ENCODE data around the gene CNTN4. TPM values are rescaled to one million over a fixed set of nuclear protein-coding genes. Genes with fewer than 3 reads are reported as not detected.

Gene CNTN4
- total RNA-seq, 1 experiment from 2014 or later: 1.6 TPM

DNA sequence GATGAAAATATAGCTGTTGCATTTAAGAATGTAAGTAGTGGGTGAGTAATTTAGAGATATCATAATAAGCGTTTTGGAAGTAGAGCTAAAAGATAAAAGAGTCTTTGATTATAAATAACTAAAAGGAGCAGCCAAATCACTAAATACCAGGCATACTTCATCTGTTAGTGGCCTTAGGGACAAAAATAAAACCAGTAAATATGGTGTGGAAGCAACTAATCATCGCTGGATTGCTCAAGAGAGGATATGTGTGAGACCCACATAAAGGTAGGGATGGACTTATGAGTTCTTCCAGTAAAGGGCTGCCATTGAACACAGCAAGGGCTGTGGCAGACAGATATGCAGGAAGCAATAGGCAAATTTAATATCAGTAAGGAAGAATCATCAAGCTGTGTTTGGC is 356.2 kb downstream of the CNTN4 start:
- Mint-ChIP-seq H3K27me3 (ENCODE audit: low read depth) (no peaks in the 10 kb centered on the region), H3K9me3 (no peaks in the 10 kb centered on the region), H3K4me1 (peaks cover 4 to 6% of the 10 kb centered on the region in 2 experiments; a peak in 1 of 4 replicates), H3K4me3 (no peak overlapping the region), H3K36me3 (ENCODE audit: insufficient read depth in 1 of 3, low read depth in 3 of 3) (no peaks in the 10 kb centered on the region), H3K27ac (no peak overlapping the region)
- Histone ChIP-seq H2BK120ac (ENCODE audit: low read depth, low read length, poor library complexity, severe bottlenecking) (no peak overlapping the region), H2AFZ (ENCODE audit: low read length) (no peak overlapping the region), H3K4ac (ENCODE audit: low read depth, low read length) (no peak overlapping the region), H3K27ac (ENCODE audit: insufficient read length, low read depth, low read length) (no peak overlapping the region), H3K56ac (ENCODE audit: insufficient read length, low read depth, low read length) (no peak overlapping the region), H3K4me1 (ENCODE audit: insufficient read depth, low read length) (no peaks in the 10 kb centered on the region), H3K79me2 (ENCODE audit: insufficient read depth, low read length) (no peaks in the 10 kb centered on the region), H3K14ac (ENCODE audit: insufficient read depth, low read length) (no peak overlapping the region), H3K23ac (ENCODE audit: insufficient read length, low read depth, low read length) (no peak overlapping the region), H4K91ac (ENCODE audit: insufficient read length, low read depth, low read length) (no peak overlapping the region), H3K9me3 (ENCODE audit: control insufficient read depth, low read depth, low read length) (no peaks in the 10 kb centered on the region), H4K5ac (ENCODE audit: insufficient read length, low read depth, low read length) (no peak overlapping the region), H2AK5ac (ENCODE audit: insufficient read length, low read length) (no peak overlapping the region), H2BK5ac (ENCODE audit: insufficient read length, low read length) (no peak overlapping the region), H3K23me2 (ENCODE audit: insufficient read length, low read depth, low read length, poor library complexity, severe bottlenecking) (no peaks in the 10 kb centered on the region), H3K4me2 (ENCODE audit: insufficient read depth, insufficient read length, low read length) (no peak overlapping the region), H2BK20ac (ENCODE audit: low read depth, low read length, poor library complexity, severe bottlenecking) (no peak overlapping the region), H3T11ph (ENCODE audit: low read length) (no peak overlapping the region), H2BK12ac (ENCODE audit: insufficient read length, low read depth, low read length) (no peak overlapping the region), H2BK15ac (ENCODE audit: low read depth, low read length) (no peak overlapping the region), H4K20me1 (ENCODE audit: control insufficient read depth, insufficient read depth, insufficient read length) (no peaks in the 10 kb centered on the region), H4K8ac (replicated peaks; ENCODE audit: insufficient read length, low read depth, low read length) (no peak overlapping the region), H3K27me3 (ENCODE audit: insufficient read depth, low read length) (no peaks in the 10 kb centered on the region; the same call in 1 of the 2 replicates), H3K18ac (ENCODE audit: insufficient read length, low read depth, low read length) (no peak overlapping the region), H3K79me1 (ENCODE audit: insufficient read depth, low read depth, low read length, poor library complexity, severe bottlenecking) (no peaks in the 10 kb centered on the region), H3K9ac (ENCODE audit: extremely low read depth, insufficient read length, low read length) (no peak overlapping the region)
- TF ChIP-seq, protein P1, sequence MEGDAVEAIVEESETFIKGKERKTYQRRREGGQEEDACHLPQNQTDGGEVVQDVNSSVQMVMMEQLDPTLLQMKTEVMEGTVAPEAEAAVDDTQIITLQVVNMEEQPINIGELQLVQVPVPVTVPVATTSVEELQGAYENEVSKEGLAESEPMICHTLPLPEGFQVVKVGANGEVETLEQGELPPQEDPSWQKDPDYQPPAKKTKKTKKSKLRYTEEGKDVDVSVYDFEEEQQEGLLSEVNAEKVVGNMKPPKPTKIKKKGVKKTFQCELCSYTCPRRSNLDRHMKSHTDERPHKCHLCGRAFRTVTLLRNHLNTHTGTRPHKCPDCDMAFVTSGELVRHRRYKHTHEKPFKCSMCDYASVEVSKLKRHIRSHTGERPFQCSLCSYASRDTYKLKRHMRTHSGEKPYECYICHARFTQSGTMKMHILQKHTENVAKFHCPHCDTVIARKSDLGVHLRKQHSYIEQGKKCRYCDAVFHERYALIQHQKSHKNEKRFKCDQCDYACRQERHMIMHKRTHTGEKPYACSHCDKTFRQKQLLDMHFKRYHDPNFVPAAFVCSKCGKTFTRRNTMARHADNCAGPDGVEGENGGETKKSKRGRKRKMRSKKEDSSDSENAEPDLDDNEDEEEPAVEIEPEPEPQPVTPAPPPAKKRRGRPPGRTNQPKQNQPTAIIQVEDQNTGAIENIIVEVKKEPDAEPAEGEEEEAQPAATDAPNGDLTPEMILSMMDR (conservative IDR thresholded peaks at IDR 0.05): no peak
- DNase-seq: no peak
- no CpG with 5 or more reads among the region's 2 CpGs for WGBS (ENCODE audit: extremely low coverage, insufficient read length, low lambda C conversion rate)

All from H9 (cell line).